SU-DHL-6 (cell line): ENCODE measurements around the gene PARP1.

Source experiments
- CTCF ChIP-seq: fragments of 200-600 bp; sonication (generic); IDR thresholded peaks from one replicate; pipeline ENCODE4 v1.5.1; 2017; ENCODE audit warnings: antibody characterized with exemption, mild to moderate bottlenecking, low read length, moderate library complexity; ENCODE audit not compliant: insufficient read depth, poor library complexity, severe bottlenecking
- EZH2phosphoT487 ChIP-seq: fragments of 200-600 bp; sonication (generic), shearing (Covaris generic); conservative IDR thresholded peaks from 2 replicates; pipeline ENCODE4 v1.6.1; 2018; ENCODE audit warnings: mild to moderate bottlenecking, antibody characterized with exemption, low read length, moderate library complexity, mixed read lengths

- no peak for TF ChIP-seq CTCF
- no peak for TF ChIP-seq EZH2phosphoT487
These were observed 42.1 kb downstream of the PARP1 start for GRCh38 chr1:226365831-226366231.
